ENCODE data around the gene SH3BP2. TPM values are rescaled to one million over a fixed set of nuclear protein-coding genes. Genes with fewer than 3 reads are reported as not detected.
"Not testable (repeated sequence)": the region's sequence is repeated elsewhere in the genome, so short reads cannot be mapped to it uniquely, and the experiment has no call there.

Gene SH3BP2
- total RNA-seq, 1 donor from 2014 or later: 19.1 TPM

DNA sequence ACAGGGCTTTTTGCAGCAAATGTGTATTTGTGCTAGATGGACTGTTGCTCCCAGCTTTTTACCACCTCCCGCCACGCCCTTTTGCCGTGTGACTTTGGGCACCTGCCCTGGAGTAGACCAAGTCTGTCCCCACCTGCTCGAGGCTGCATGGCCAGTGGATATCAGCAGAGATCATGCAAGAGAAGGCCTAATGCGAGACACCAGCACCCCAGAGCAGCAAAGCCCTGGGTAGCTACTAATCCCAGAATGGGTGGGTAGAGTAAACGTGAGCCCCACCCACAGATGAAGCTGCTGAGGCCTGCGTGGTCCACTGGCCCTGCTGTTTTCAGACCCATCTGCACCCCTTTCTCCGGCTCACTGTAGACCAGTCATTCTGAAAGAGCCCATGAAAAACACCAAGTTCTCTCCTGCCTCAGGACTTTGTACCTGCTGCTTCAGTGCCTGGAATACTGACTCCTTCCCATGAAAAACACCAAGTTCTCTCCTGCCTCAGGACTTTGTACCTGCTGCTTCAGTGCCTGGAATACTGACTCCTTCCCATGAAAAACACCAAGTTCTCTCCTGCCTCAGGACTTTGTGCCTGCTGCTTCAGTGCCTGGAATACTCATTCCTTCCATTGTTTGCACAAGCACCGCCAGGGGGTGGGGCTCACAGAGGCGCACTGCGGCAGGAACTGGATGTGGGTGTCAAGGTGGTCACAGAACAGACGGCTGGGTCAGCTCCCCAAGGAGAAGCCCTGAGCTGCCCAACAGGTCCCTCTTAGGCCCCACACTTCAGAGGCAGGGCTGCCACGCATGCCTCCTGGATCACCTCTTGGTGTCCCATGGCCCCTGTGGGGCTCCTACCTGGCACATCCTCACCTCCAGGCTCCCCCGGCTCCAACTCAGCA lies 31.6 kb upstream of the SH3BP2 start:
- intact Hi-C loops (cut with DNase I): loop anchor here (5.0 kb wide), 2 partner anchors 81 to 276 kb away; partner anchors contain the start of gene ADD1
- no peak for DNase-seq (ENCODE audit: low spot score)

- no peak for DNase-seq (ENCODE audit: low spot score)
- intact Hi-C loops (cut with DNase I): loop anchor here (5.0 kb wide), 2 partner anchors 80 to 275 kb away; partner anchors contain the start of gene ADD1
Observed at GRCh38 chr4:2762048-2762447, 30.8 kb upstream of the SH3BP2 start.

DNA sequence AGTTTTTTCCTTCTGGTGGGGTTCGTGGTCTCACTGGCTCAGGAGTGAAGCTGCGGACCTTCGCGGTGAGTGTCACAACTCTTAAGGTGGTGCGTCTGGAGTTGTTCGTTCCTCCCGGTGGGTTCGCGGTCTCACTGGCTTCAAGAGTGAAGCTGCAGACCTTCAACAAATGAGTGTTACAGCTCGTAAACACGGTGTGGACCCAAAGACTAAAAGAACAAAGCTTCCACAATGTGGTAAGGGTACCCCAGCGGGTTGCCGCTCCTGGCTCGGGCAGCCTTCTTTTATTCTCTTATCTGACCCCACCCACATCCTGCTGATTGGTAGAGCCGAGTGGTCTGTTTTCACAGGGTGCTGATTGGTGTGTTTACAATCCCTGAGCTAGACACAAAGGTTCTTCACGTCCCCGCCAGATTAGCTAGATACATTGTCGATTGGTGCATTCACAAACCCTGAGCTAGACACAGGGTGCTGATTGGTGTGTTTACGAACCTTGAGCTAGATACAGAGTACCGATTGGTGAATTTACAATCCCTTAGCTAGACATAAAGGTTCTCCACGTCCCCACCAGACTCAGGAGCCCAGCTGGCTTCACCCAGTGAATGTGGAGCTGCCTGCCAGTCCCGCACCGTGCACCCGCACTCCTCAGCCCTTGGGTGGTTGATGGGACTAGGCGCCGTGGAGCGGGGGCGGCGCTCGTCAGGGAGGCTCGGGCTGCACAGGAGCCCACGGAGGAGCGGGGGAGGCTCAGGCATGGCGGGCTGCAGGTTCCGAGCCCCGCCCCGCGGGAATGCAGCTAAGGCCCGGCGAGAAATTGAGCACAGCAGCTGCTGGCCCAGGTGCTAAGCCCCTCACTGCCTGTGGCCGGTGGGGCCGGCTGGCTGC lies 30.2 kb upstream of the SH3BP2 start:
- not testable (repeated sequence) for DNase-seq (ENCODE audit: low spot score)
- intact Hi-C loops (cut with DNase I): loop anchor here (5.0 kb wide), 2 partner anchors 80 to 275 kb away; partner anchors contain the start of gene ADD1

DNA sequence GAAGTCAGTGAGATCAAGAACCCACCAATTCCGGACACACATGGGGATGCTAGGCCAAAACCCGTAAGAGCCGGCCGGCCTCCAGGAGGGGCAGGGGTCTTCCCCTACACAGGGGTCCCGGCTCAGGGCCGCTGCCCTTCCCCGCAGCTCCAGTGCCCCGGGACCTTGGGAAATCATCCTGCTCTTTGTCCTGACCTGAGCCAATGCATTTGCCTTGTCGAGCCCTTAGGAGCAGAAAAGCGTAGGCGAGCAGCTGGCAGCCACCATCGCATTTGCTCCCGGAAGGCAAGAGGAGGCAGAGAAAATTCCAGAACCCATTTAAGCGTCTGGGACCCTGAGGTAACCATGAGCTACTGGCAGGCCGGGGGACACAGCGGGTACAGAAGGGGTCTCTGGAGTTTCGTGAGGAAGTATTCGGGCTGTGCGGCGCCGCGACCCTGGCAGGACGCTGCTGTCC lies 29.3 kb upstream of the SH3BP2 start:
- no peak for DNase-seq (ENCODE audit: low spot score)
- intact Hi-C loops (cut with DNase I): loop anchor here (5.0 kb wide), 2 partner anchors 79 to 274 kb away; partner anchors contain the start of gene ADD1

DNA sequence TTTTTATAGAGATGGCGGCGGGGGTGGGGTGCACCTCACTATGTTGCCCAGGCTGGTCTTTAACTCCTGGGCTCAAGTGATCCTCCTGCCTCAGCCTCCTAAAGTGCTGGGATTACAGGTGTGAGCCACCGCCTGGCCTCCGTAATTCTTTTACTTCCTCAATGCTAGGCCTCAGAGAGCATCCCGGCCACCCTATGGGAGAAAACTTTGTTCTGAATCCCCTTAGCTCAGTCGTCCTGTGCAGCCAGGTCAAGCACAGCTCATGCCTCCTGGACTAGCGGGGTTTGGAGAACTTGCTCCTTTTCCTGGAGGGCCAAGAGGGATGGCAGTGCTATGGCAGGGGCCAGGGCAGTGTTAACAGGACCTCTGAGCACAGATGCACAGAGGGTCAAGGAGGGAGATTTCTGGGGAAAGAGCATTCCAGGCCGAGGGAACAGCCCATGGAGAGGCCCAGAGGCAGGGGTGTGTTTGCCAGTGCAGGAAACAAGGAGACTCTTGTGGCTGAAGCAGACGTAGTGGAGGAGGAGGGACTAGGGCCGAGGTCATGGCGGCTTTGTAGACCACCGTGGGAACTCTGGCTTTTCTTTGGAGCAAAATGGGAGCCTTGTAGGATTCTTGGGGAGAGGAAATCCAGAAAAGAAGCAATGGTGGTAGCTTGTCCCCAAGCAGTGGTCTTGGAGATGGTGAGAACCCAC lies 26.9 kb upstream of the SH3BP2 start:
- intact Hi-C loops (cut with DNase I): loop anchor here (2.0 kb wide), 1 partner anchor 27 kb away; the partner anchor contains the start of gene SH3BP2
- DNase-seq (ENCODE audit: low spot score): no peak

- intact Hi-C loops (cut with DNase I): loop anchor here (2.0 kb wide), 1 partner anchor 26 kb away; the partner anchor contains the start of gene SH3BP2
- DNase-seq (ENCODE audit: low spot score): no peak
Observed at GRCh38 chr4:2767046-2767704, 25.7 kb upstream of the SH3BP2 start.

DNA sequence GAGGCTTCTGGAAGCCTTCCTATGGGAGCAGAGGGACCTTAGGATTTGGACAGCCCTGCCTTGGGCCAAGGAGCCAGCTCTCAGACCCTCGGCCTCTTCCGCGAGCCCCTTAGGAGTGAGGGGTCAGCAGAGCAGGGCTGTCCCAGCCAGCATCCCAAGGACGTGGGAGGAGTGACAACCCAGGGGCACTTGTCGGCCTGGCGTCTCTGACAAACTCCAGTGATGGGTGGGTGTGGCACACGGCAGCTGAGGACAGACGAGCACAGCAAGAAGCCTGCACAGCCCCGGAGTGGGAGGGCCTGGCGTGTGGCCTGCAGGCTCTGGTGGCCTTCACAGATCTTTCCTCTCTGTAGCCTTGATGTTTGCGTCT lies 25.2 kb upstream of the SH3BP2 start:
- intact Hi-C loops (cut with DNase I): loop anchor here (2.0 kb wide), 1 partner anchor 25 kb away; the partner anchor contains the start of gene SH3BP2

DNA sequence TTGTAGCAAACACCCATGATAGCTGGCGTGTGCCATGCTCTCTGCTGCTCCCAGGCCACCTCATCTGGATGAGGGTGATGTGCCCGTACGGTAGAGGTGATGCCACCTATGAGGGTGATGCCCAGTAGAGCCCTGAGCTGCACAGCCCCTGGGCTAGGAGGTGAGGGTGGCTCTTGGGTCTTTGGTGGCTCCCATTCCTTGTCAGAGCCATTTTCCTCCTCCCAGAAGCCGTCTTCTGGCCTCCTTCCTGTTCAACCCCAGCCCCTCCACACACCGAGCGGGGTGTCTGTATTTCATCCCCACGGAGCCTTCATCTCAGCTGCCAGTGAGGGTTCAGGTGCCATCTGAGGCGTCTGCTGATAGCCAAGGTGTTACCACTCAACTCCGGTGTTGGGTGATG lies 24.8 kb upstream of the SH3BP2 start:
- peak; percentile 27 for DNase-seq (ENCODE audit: low spot score)
- intact Hi-C loops (cut with DNase I): no loop called here

More for the DNA sequence above, 25.2 kb upstream of the SH3BP2 start:
- DNase-seq (ENCODE audit: low spot score): no peak

- intact Hi-C loops (cut with DNase I): no loop called here
- peak; percentile 54 for DNase-seq (ENCODE audit: low spot score)
Observed at GRCh38 chr4:2768921-2769336, 24.0 kb upstream of the SH3BP2 start.

GRCh38 chr4:2771264-2771663 lies 21.6 kb upstream of the SH3BP2 start:
- intact Hi-C loops (cut with DNase I): no loop called here
- DNase-seq (ENCODE audit: low spot score): peak; percentile 12

- intact Hi-C loops (cut with DNase I): not testable (repeated sequence)
Observed at GRCh38 chr4:2780643-2781042, 12.2 kb upstream of the SH3BP2 start.

GRCh38 chr4:2781911-2782310 lies 11.0 kb upstream of the SH3BP2 start:
- peak; percentile 53 for DNase-seq (ENCODE audit: low spot score)
- intact Hi-C loops (cut with DNase I): no loop called here

More at GRCh38 chr4:2780643-2781042, 12.2 kb upstream of the SH3BP2 start:
- DNase-seq (ENCODE audit: low spot score): not testable (repeated sequence)

DNA sequence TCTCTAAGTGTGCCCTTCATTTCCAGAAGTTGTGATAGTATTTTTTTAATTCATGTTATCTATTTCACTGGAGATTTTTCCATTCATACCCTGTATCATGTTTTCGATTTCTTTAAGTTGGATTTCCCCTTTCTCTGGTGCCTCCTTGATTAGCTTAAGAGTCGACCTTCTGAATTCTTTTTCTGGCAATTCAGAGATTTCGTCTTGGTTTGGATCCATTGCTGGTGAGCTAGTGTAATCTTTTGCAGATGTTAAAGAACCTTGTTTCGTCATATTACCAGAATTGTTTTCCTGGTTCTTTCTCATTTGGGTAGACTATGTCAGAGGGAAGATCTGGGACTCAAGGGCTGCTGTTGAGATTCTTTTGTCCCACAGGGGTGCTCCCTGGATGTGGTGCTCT lies 9.1 kb upstream of the SH3BP2 start:
- no peak for DNase-seq (ENCODE audit: low spot score)
- intact Hi-C loops (cut with DNase I): no loop called here

- peak; percentile 53 for DNase-seq (ENCODE audit: low spot score)
- intact Hi-C loops (cut with DNase I): no loop called here
Observed at GRCh38 chr4:2785613-2786012, 7.3 kb upstream of the SH3BP2 start.

GRCh38 chr4:2786152-2786671 lies 6.7 kb upstream of the SH3BP2 start:
- intact Hi-C loops (cut with DNase I): no loop called here
- DNase-seq (ENCODE audit: low spot score): peak; percentile 47

DNA sequence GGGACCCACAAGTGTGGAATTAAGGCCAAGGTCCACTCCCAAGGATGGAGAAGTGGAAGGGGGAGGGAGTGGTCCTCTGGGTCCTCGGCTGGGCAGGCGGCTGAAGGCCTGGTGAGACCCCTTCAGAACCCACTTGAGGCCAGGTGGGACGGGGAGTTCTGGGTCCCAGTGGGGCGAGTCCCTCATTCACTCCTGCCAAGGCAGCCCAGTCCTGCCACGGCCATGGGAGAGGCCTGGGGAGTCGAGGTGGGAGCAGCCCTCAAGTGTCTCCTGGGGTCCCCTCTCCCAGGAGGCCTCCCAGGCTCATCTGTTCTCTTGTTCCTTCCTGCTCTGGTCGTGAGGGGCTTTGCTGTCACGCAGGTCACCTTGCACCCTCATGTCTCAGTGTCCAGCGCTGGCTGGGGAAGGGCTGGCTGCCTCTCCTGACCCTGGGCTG lies 6.1 kb upstream of the SH3BP2 start:
- intact Hi-C loops (cut with DNase I): no loop called here
- DNase-seq (ENCODE audit: low spot score): peak; percentile 72

- intact Hi-C loops (cut with DNase I): no loop called here
Observed at GRCh38 chr4:2787230-2788100, 5.4 kb upstream of the SH3BP2 start.

More at GRCh38 chr4:2787230-2788100, 5.4 kb upstream of the SH3BP2 start:
- DNase-seq (ENCODE audit: low spot score): peak; percentile 82
